Activated CD4-positive, alpha-beta T cell treated with anti-CD3 and anti-CD28 coated beads for 4 hours (primary cell): ENCODE data around the gene ACAD8.

Experiments
- DNase-seq, 2 donors: peaks; one replicate each; pipeline ENCODE4 v3.0.0-alpha.2; 2020

The ACAD8 gene

DNA sequence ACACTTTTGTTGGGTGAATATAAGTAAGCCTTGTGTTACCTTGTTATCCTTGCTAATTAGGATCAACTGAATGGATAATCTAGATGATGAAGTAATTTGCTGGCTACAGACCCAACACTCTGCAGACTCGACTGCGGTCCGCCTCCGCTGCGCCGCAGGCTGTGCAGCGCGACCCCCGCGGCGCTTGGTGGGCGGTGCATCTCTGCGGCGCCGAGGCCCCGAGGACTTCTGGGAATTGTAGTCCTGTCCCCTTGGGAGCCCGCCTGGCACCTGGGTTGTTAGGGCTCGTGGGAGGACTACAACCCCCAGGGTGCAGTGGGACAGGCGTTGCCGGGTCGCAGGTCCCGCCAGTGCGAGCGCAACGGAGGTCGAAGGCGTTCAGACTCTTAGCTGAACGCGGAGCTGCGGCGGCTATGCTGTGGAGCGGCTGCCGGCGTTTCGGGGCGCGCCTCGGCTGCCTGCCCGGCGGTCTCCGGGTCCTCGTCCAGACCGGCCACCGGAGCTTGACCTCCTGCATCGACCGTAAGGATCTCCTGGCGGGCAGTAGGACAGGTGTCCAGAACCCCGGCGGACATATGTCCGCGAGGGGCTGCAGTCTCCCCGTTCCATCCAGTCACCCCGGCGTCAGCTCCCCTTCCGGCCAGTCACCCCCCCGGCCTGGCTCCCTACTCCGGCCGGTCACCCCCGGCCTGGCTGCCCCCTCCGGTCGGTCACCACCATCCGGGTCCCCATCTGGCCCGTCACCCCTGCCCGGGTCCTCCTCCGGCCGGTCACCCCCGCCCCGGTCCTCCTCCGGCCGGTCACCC is at the start of gene ACAD8, which contains the start of gene THYN1:
ACAD8 (plus strand) TSS at position 381 of the 806 bp plus-strand sequence; CDS start at position 414, 33 bp downstream.
THYN1 (minus strand) TSS at position 165 of the 806 bp plus-strand sequence. CDS start 470 bp downstream, outside the sequence.
- DNase-seq, result peak; percentile 94 to 96

- no peak for DNase-seq
These were observed 47.6 kb upstream of the ACAD8 start for GRCh38 chr11:134205729-134206128.

DNA sequence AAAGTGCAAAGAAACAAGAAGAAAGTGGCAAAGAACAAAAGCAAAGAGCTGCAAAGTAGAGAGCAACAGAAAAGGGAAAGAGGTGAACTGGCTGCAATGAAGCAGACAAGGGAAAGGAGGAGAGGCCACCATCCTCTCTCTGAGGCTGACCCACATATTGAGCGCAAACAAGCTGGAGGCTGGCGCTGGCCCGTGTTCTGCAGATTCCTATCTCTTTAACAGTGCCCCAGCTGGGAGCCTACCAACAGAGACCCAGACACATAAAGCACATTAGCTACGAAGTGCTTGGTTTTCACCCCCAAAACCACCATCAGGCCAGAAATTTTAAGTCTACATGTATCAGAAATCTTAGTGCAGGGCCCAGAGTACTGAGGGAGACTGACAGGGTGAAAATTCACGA is 47.2 kb upstream of the ACAD8 start:
- no peak for DNase-seq

GRCh38 chr11:134207538-134208239 is 45.7 kb upstream of the ACAD8 start:
- DNase-seq, result peak; percentile 56 to 63

- no peak for DNase-seq
These were observed 37.5 kb upstream of the ACAD8 start for GRCh38 chr11:134215836-134216235.

DNA sequence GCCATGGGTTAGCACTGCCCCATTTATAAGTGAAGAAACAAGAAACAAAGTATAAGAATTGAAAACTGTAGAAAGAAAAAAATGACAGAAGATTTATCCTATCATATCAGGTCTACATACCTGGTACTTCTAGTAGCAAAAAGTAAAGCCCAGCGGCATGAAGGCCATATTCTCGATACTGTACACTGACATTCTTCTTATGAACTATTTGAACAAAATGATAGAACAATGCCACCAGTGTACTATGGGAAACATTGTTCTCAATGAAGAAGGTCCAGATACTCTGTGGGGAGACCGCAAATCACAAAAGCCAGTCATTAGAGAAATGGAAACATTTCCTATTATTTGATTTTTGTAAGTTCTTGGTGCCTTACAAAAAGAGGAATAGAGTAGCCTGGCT is 36.6 kb upstream of the ACAD8 start:
- DNase-seq, result no peak

DNA sequence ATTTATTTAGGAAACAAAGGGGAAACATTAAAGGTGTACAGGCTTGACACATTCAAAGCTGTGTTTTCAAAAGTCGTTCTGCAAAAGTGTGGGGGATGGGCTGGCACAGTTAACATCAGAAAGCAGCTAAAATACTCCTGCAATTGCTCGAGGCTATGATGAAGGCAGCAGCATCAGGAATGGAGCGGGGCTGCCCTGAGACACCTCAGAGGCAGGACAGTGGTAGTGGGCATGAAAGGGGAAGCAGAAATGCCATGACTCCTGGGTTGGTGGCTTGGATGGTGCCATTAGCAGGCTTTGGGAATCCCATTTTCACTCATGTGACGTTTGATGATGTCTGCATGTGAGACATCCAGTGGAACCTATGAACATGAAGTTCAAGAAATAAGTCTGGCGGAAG is 30.2 kb upstream of the ACAD8 start:
- no peak for DNase-seq

DNA sequence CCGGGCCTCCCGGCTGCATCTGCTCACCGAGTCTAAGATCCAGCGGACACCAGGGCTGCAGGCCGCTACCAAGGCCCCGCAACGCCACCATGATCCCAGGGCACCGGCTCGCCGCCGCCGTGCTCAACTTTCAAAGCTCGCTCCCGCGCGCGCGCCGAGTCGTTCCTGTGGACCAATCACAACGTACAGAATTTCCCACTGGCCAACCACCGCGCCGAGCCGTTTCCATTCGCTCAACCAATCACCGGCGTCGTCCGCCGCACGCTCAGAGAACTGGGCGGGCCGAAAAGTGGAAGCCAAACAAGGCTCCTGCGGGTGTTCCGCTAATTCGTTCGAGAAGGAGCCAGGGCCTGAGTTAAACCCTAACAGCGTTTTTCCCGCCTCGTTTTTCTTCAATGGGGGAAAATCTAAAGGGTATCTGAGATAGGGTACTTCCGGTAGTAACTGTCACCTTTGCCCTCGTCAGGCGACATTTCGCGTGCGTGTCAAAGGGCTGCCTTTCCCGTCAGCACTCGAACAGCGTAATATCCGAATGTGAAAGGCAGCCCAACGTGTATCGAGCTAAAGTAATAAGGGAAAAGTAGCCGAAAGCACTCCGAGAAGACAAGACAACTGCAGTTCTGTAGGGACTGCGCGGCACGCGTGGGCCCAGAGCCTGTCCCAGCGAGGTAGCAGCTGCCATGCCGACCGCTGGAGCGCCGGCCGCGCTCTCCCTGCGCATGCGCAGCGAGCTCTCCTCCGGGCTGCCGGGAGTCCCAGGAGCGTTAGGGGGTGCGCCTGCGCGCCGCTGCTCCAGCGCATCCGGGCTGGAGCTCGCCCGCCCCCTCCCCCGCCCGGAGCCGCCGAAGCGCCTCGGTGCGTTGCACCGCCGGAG is 29.3 kb upstream of the ACAD8 start, which contains the start of the genes NCAPD3 and VPS26B:
NCAPD3 (minus strand) TSS at position 132 of the 874 bp plus-strand sequence; CDS start at position 91, 41 bp downstream.
VPS26B (plus strand) TSS at position 836 of the 874 bp plus-strand sequence. CDS start 452 bp downstream, outside the sequence.
- peak; percentile 95 to 96 for DNase-seq

DNA sequence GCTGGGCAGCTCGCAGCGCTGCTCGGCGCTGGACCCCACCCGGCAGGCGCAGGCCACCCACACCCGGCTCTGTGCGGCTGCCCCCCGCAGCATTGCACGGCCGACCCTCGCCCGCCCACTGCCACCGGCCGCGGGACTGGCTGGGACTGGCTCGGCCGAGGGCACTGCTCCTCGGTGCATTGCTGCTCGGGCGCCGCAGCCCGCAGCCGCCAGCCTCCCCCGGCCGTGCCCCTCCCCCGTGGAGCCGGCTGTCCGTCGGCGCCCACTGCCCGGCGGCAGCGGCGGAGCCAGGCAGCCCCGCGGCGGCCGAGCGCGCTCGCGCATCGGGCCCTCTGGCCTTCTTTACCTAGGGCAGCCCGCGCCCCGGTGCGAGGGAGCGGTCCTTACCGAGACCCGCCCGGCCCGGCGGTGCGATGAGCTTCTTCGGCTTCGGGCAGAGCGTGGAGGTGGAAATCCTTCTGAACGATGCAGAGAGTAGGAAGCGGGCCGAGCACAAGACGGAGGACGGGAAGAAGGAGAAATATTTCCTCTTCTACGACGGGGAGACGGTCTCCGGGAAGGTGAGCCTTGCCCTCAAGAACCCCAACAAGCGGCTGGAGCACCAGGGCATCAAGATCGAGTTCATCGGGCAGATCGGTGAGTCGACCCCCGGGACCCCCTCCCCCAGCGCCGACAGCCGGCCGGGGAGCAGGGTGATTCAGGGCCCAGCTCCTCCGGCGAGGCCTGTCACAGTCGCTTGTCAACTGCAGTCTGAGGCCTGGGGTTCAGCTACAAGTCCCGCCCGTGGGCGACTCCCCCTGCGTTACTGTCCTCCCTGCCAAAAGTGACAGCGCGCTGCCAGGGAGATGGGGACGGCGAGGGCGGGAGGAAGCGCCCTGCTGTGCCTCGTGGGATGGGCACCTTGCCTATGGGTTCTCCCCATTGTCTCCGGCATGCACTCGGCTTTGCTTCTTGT is 28.4 kb upstream of the ACAD8 start:
- DNase-seq, result peak; percentile 49 to 63

DNA sequence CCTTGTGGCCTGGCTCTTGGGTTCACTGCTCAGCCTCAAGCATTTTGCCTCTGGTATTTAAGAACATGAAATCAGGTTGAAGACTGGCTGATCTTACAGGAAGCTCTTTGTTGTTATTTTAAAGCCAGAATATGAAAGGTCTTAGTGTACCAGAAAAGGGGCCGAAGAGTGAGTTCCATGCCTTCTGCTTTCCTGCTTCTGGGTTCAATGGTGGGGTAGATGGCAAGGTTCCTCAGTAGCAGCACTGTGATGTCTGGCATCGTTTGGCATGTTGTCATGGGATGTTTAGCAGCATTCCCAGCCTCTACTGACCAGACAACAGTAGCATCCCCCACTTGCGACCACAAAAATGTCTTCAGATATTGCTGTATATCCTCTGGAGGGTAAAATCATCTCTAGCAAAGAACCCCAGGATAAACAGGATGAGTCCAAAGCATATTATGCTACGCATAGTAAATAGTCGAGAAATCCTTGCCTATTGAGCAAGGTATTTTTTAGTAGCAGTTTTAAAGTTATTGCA is 26.5 kb upstream of the ACAD8 start:
- DNase-seq, result no peak

- DNase-seq, result no peak
These were observed 24.7 kb upstream of the ACAD8 start for GRCh38 chr11:134228625-134229024.

- no peak for DNase-seq
These were observed 24.1 kb upstream of the ACAD8 start for GRCh38 chr11:134229126-134229790.

DNA sequence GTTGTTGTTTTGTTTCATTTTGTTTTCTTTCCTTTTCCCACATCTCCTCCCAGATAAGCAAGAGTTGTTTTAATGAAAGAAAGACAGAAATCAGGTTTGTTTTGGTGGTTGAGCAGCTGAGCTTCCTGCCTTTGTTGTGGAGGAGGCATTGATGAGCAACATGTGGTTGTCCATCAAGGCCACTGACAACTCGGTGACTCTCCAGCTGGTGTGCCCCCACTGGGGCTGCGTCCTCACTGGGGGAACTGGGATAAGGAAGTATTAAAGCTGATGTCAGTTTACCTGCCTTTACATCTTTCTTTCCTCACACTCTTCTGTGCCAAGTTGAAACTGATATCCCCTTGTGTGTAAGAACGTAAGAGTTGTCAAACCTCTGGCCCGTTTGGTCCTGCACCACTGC is 23.0 kb upstream of the ACAD8 start:
- DNase-seq, result no peak

- DNase-seq, result no peak
These were observed 21.3 kb upstream of the ACAD8 start for GRCh38 chr11:134231958-134232659.

- DNase-seq, result no peak
These were observed 19.6 kb upstream of the ACAD8 start for GRCh38 chr11:134233729-134234179.

- DNase-seq, result no peak
These were observed 18.0 kb upstream of the ACAD8 start for GRCh38 chr11:134235399-134235798.

GRCh38 chr11:134236834-134237556 is 16.4 kb upstream of the ACAD8 start:
- DNase-seq, result no peak

DNA sequence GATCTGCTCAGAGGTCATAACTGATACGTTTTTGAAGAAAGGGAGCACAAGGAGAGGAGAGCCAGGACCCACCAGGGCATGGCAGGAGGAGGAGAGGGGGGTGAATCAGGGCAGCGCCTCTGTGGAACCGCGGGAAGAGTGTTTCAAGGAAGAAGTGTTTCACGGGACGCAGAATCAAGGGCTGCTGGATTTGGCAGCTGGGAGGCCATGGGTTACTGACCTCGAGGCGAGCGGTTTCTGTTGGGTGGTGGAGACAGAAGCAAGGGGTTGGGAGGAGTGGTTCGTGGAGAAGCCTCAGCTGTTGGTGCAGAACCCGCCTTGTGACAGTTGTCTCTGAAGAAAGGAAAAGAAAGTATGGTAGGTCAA is 15.8 kb upstream of the ACAD8 start:
- no peak for DNase-seq

DNA sequence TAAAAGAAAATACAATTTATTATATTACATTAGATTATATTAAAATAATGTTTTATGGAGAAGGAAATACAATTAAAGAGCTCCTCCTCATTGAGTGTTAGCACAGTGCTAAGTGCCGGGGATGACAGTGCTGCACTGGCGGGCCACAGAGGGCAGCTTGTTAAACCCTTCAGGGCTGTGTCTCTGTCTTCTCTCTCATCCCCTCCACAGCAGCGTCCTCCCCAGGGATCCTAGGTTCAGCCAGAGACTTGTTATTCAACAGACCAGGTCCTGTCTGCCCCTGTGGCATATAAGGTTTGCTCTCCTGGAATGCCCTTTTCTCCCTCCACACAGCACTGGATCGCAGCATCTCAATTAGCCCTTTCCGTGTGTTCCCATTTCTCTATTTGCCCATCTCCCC is 14.4 kb upstream of the ACAD8 start:
- DNase-seq, result no peak
